CD8-positive, alpha-beta memory T cell (primary cell): ENCODE measurements around the gene DOLPP1. TPM values are rescaled to one million over a fixed set of nuclear protein-coding genes. Genes with fewer than 3 reads are reported as not detected.

Source experiments
- CTCF ChIA-PET: fragments of 350-600 bp; sonication (Branson Sonifier 250); formaldehyde crosslinking; loops from one replicate; lab custom pipeline; 2021; ENCODE audit warnings: antibody characterized with exemption; lab: Charles Lee
- POLR2A ChIA-PET: fragments of 350-600 bp; sonication (Branson Sonifier 250); formaldehyde crosslinking; loops from one replicate; lab custom pipeline; 2021; ENCODE audit warnings: antibody characterized with exemption; lab: Charles Lee
- DNase-seq, 5 donors: peaks; one replicate each; pipeline versions ENCODE4 v3.0.0 to v3.0.0-alpha.2; 2020 to 2022; ENCODE audit warnings: mixed read lengths in 1 of 5
- H3K27ac ChIP-seq: one replicate; pipeline ENCODE4 v1.7.0; 2013; ENCODE audit warnings: low read depth, mild to moderate bottlenecking, low read length, moderate library complexity
- H3K27me3 ChIP-seq: 2 replicates; pipeline ENCODE4 v1.7.0; 2013; ENCODE audit warnings: low read length, mild to moderate bottlenecking; ENCODE audit not compliant: insufficient read depth, poor library complexity, severe bottlenecking
- H3K36me3 ChIP-seq: 2 replicates; pipeline ENCODE4 v1.7.0; 2013; ENCODE audit warnings: mild to moderate bottlenecking, low read length, moderate library complexity; ENCODE audit not compliant: insufficient read depth
- H3K4me1 ChIP-seq: 2 replicates; pipeline ENCODE4 v1.7.0; 2013; ENCODE audit warnings: mild to moderate bottlenecking, low read length, moderate library complexity; ENCODE audit not compliant: insufficient read depth
- H3K4me3 ChIP-seq: 2 replicates; pipeline ENCODE4 v1.7.0; 2013; ENCODE audit warnings: mild to moderate bottlenecking, low read length
- H3K9me3 ChIP-seq: 2 replicates; pipeline ENCODE4 v1.7.0; 2013; ENCODE audit warnings: mild to moderate bottlenecking, low read length
- H3K27ac Mint-ChIP-seq, 8 donors: one replicate each; pipeline ENCODE4 v1.8.0; 2020 to 2021; ENCODE audit warnings: mixed read lengths in 8 of 8, mild to moderate bottlenecking in 6 of 8, inconsistent platforms in 3 of 8, moderate library complexity in 3 of 8
- H3K27me3 Mint-ChIP-seq, 2 donors: one replicate each; pipeline ENCODE4 v1.8.0; 2020 to 2021; ENCODE audit warnings: mixed read lengths in 2 of 2, mild to moderate bottlenecking in 1 of 2, moderate library complexity in 1 of 2
- H3K36me3 Mint-ChIP-seq, 3 donors: one replicate each; pipeline ENCODE4 v1.8.0; 2020 to 2021; ENCODE audit warnings: mixed read lengths in 3 of 3, inconsistent platforms in 1 of 3, mild to moderate bottlenecking in 1 of 3
- H3K4me1 Mint-ChIP-seq, 3 donors: one replicate each; pipeline ENCODE4 v1.8.0; 2020 to 2021; ENCODE audit warnings: mixed read lengths in 3 of 3, inconsistent platforms in 1 of 3, mild to moderate bottlenecking in 1 of 3
- H3K4me3 Mint-ChIP-seq, 7 donors: one replicate each; pipeline ENCODE4 v1.8.0; 2020 to 2021; ENCODE audit warnings: mixed read lengths in 7 of 7, mild to moderate bottlenecking in 6 of 7, moderate library complexity in 4 of 7, inconsistent platforms in 2 of 7
- H3K9me3 Mint-ChIP-seq, 5 donors: one replicate each; pipeline ENCODE4 v1.8.0; 2020 to 2022; ENCODE audit warnings: mixed read lengths in 5 of 5, mild to moderate bottlenecking in 3 of 5, moderate library complexity in 2 of 5, inconsistent platforms in 1 of 5
- polyA plus RNA-seq: library from polyadenylated mRNA; unstranded; fragments of 300-500 nt; fragmentation: Illumina TruSeq; gene quantifications from one replicate; pipeline ENCODE4 v1.2.3, GENCODE V29; 2021
- total RNA-seq, 2 experiments: library from RNA; stranded (reverse); gene quantifications; one replicate each; pipeline ENCODE4 v1.2.3, GENCODE V29; 2021

Gene DOLPP1
- total and polyA plus RNA-seq, 3 experiments from 2014 or later, result 15.3 to 30.2 (median 27.8) TPM

- Histone ChIP-seq H3K4me1 (no peaks in the 10 kb centered on the region), H3K27ac (no peak overlapping the region), H3K9me3 (no peaks in the 10 kb centered on the region), H3K27me3 (no peaks in the 10 kb centered on the region), H3K4me3 (no peak overlapping the region), H3K36me3 (no peaks in the 10 kb centered on the region)
- POLR2A ChIA-PET, result no interaction called here
- CTCF ChIA-PET, result no interaction called here
- Mint-ChIP-seq H3K4me3 (no peak overlapping the region), H3K36me3 (peaks cover 0 to 2% (median 0%) of the 10 kb centered on the region in 3 donors), H3K27me3 (no peaks in the 10 kb centered on the region), H3K9me3 (no peaks in the 10 kb centered on the region), H3K27ac (no peak overlapping the region), H3K4me1 (peaks cover 0 to 6% (median 4%) of the 10 kb centered on the region in 3 donors)
- no peak for DNase-seq
Measured at GRCh38 chr9:129104051-129104450, 23.1 kb downstream of the DOLPP1 start.

GRCh38 chr9:129105857-129106694 is 25.2 kb downstream of the DOLPP1 start:
- no peaks in the 10 kb centered on the region for H3K27me3 ChIP-seq
- H3K27ac ChIP-seq, result no peak overlapping the region
- no peak for DNase-seq
- H3K4me3 Mint-ChIP-seq, result peak overlapping the region in 2 of 7 donors; percentile 16 to 66
- H3K27ac Mint-ChIP-seq, result peak overlapping the region in 1 of 8 donors; percentile 97
- POLR2A ChIA-PET, result no interaction called here
- peaks cover 0 to 6% (median 0%) of the 10 kb centered on the region in 3 donors for H3K36me3 Mint-ChIP-seq
- H3K4me1 ChIP-seq, result peaks cover 8% of the 10 kb centered on the region
- no peaks in the 10 kb centered on the region for H3K36me3 ChIP-seq
- H3K27me3 Mint-ChIP-seq, result no peaks in the 10 kb centered on the region
- CTCF ChIA-PET, result no interaction called here
- H3K4me3 ChIP-seq, result no peak overlapping the region
- no peaks in the 10 kb centered on the region for H3K9me3 Mint-ChIP-seq
- no peaks in the 10 kb centered on the region for H3K9me3 ChIP-seq
- H3K4me1 Mint-ChIP-seq, result peaks cover 8 to 20% (median 10%) of the 10 kb centered on the region in 3 donors

- Mint-ChIP-seq H3K4me3 (peak overlapping the region in 2 of 7 donors; percentile 40 to 51), H3K9me3 (no peaks in the 10 kb centered on the region), H3K4me1 (peaks cover 15 to 28% (median 15%) of the 10 kb centered on the region in 3 donors), H3K36me3 (peaks cover 0 to 13% (median 0%) of the 10 kb centered on the region in 3 donors), H3K27me3 (no peaks in the 10 kb centered on the region), H3K27ac (peak overlapping the region in 2 of 8 donors; percentile 21 to 56)
- ChIA-PET CTCF (interaction anchor here (1.9 kb wide), 1 partner anchor 24 kb away, joined by 4 read pairs; no protein-coding TSS in a partner anchor), POLR2A (no interaction called here)
- no peaks in the 10 kb centered on the region for H3K9me3 ChIP-seq
- H3K4me1 ChIP-seq, result peaks cover 15% of the 10 kb centered on the region
- H3K36me3 ChIP-seq, result no peaks in the 10 kb centered on the region
- H3K27me3 ChIP-seq, result no peaks in the 10 kb centered on the region
- no peak overlapping the region for H3K27ac ChIP-seq
- no peak overlapping the region for H3K4me3 ChIP-seq
- DNase-seq, result no peak
Measured at GRCh38 chr9:129107651-129108050, 26.7 kb downstream of the DOLPP1 start.

GRCh38 chr9:129108083-129108804 is 27.3 kb downstream of the DOLPP1 start:
- Mint-ChIP-seq H3K27me3 (no peaks in the 10 kb centered on the region), H3K36me3 (peaks cover 0 to 13% (median 0%) of the 10 kb centered on the region in 3 donors), H3K4me3 (peak overlapping the region in 5 of 7 donors; percentile 36 to 92 (median 77)), H3K27ac (peak overlapping the region in 2 of 8 donors; percentile 74 to 92), H3K9me3 (no peaks in the 10 kb centered on the region), H3K4me1 (peaks cover 15 to 32% (median 15%) of the 10 kb centered on the region in 3 donors)
- Histone ChIP-seq H3K4me1 (peaks cover 15% of the 10 kb centered on the region), H3K27ac (no peak overlapping the region), H3K27me3 (no peaks in the 10 kb centered on the region), H3K4me3 (no peak overlapping the region), H3K36me3 (no peaks in the 10 kb centered on the region), H3K9me3 (no peaks in the 10 kb centered on the region)
- CTCF ChIA-PET, result interaction anchor here (1.9 kb wide), 1 partner anchor 23 kb away, joined by 4 read pairs; no protein-coding TSS in a partner anchor
- DNase-seq, result no peak
- POLR2A ChIA-PET, result no interaction called here

- Mint-ChIP-seq H3K4me3 (peak overlapping the region; percentile 58 to 92 (median 78)), H3K9me3 (no peaks in the 10 kb centered on the region), H3K36me3 (peaks cover 0 to 13% (median 0%) of the 10 kb centered on the region in 3 donors), H3K27me3 (no peaks in the 10 kb centered on the region), H3K4me1 (peaks cover 15 to 38% (median 15%) of the 10 kb centered on the region in 3 donors), H3K27ac (peak overlapping the region in 5 of 8 donors; percentile 27 to 92 (median 74))
- Histone ChIP-seq H3K27ac (no peak overlapping the region), H3K36me3 (no peaks in the 10 kb centered on the region), H3K9me3 (no peaks in the 10 kb centered on the region), H3K27me3 (no peaks in the 10 kb centered on the region), H3K4me3 (no peak overlapping the region), H3K4me1 (peaks cover 15% of the 10 kb centered on the region)
- POLR2A ChIA-PET, result interaction anchor here (1.6 kb wide), 1 partner anchor 29 kb away, joined by 8 read pairs; the partner anchor contains the start of gene DOLPP1
- no peak for DNase-seq
- CTCF ChIA-PET, result interaction anchor here (1.6 to 1.7 kb wide), 2 partner anchors 11 to 23 kb away, joined by 5 read pairs; no protein-coding TSS in a partner anchor
Measured at GRCh38 chr9:129108805-129109536, 28.1 kb downstream of the DOLPP1 start.

GRCh38 chr9:129109537-129109903 is 28.6 kb downstream of the DOLPP1 start:
- Mint-ChIP-seq H3K36me3 (peaks cover 0 to 13% (median 0%) of the 10 kb centered on the region in 3 donors), H3K9me3 (no peaks in the 10 kb centered on the region), H3K27me3 (no peaks in the 10 kb centered on the region), H3K4me1 (peaks cover 18 to 43% (median 18%) of the 10 kb centered on the region in 3 donors), H3K4me3 (peak overlapping the region; percentile 58 to 92 (median 78)), H3K27ac (peak overlapping the region in 4 of 8 donors; percentile 74 to 89 (median 84))
- Histone ChIP-seq H3K4me3 (no peak overlapping the region), H3K9me3 (no peaks in the 10 kb centered on the region), H3K27me3 (no peaks in the 10 kb centered on the region), H3K4me1 (peaks cover 17% of the 10 kb centered on the region), H3K36me3 (no peaks in the 10 kb centered on the region), H3K27ac (no peak overlapping the region)
- ChIA-PET POLR2A (interaction anchor here (0.7 to 1.6 kb wide), 2 partner anchors 29 to 339 kb away, joined by 3 to 8 read pairs; partner anchors contain the start of gene DOLPP1), CTCF (interaction anchor here (1.6 to 1.7 kb wide), 2 partner anchors 12 to 22 kb away, joined by 5 read pairs; no protein-coding TSS in a partner anchor)
- DNase-seq, result peak in 1 of 5 donors; percentile 17
